WTC11 (cell line): Measurements from ENCODE around the gene VKORC1. TPM values are rescaled to one million over a fixed set of nuclear protein-coding genes. Genes with fewer than 3 reads are reported as not detected.

ENCODE experiments used
- ATAC-seq: fragments of 200-7000 bp; cut with Tn5 transposase; 2 replicates; pipeline ENCODE4 v1.10.0; 2021; ENCODE audit warnings: mild to moderate bottlenecking, moderate library complexity
- CTCF ChIA-PET: fragments of 300-600 bp; sonication (Branson Sonifier 250); formaldehyde crosslinking; loops from one replicate; lab custom pipeline; 2021; ENCODE audit warnings: antibody characterized with exemption; lab: Charles Lee
- POLR2A ChIA-PET: fragments of 350-600 bp; sonication (Branson Sonifier 250); formaldehyde crosslinking; loops from one replicate; lab custom pipeline; 2021; ENCODE audit warnings: antibody characterized with exemption; lab: Charles Lee
- DNase-seq: peaks from one replicate; pipeline ENCODE4 v3.0.0; 2021; ENCODE audit warnings: low spot score
- H3K27ac Mint-ChIP-seq: 2 replicates; pipeline ENCODE4 v1.8.0; 2021; ENCODE audit warnings: mixed read lengths
- H3K27me3 Mint-ChIP-seq: 2 replicates; pipeline ENCODE4 v1.8.0; 2021; ENCODE audit warnings: low read depth, mild to moderate bottlenecking, moderate library complexity, mixed read lengths
- H3K36me3 Mint-ChIP-seq: 2 replicates; pipeline ENCODE4 v1.8.0; 2021; ENCODE audit warnings: mixed read lengths
- H3K4me1 Mint-ChIP-seq: 2 replicates; pipeline ENCODE4 v1.8.0; 2022; ENCODE audit warnings: mixed read lengths
- H3K4me3 Mint-ChIP-seq: 2 replicates; pipeline ENCODE4 v1.8.0; 2021; ENCODE audit warnings: mild to moderate bottlenecking, moderate library complexity, mixed read lengths
- H3K9me3 Mint-ChIP-seq: 2 replicates; pipeline ENCODE4 v1.8.0; 2021; ENCODE audit warnings: mixed read lengths
- ATF2 ChIP-seq: sonication (generic); formaldehyde crosslinking; IDR thresholded peaks from 2 replicates; pipeline ENCODE4 v1.8.1; 2022; ENCODE audit warnings: low read depth, missing genetic modification reagents, borderline replicate concordance
- CBFB ChIP-seq: sonication (generic); formaldehyde crosslinking; IDR thresholded peaks from 2 replicates; pipeline ENCODE4 v1.8.1; 2022; ENCODE audit warnings: mild to moderate bottlenecking, low read depth, missing genetic modification reagents
- CTCF ChIP-seq: fragments of 200-600 bp; IDR thresholded peaks from 2 replicates; pipeline ENCODE4 v1.8.0; 2022; ENCODE audit warnings: antibody characterized with exemption
- E2F1 ChIP-seq: sonication (generic); formaldehyde crosslinking; IDR thresholded peaks from 2 replicates; pipeline ENCODE4 v1.8.0; 2022; ENCODE audit warnings: mild to moderate bottlenecking, missing genetic modification reagents
- ESRRA ChIP-seq: sonication (generic); formaldehyde crosslinking; IDR thresholded peaks from 2 replicates; pipeline ENCODE4 v1.8.1; 2022; ENCODE audit warnings: mild to moderate bottlenecking, missing genetic modification reagents, borderline replicate concordance
- FOXP1 ChIP-seq: sonication (generic); formaldehyde crosslinking; IDR thresholded peaks from 2 replicates; pipeline ENCODE4 v1.8.0; 2022; ENCODE audit warnings: missing genetic modification reagents, mild to moderate bottlenecking, moderate library complexity, borderline replicate concordance
- HMGA2 ChIP-seq: fragments of 250-450 bp; sonication (Bioruptor Pico); IDR thresholded peaks from 2 replicates; pipeline ENCODE4 v1.4.0; 2021; ENCODE audit warnings: mild to moderate bottlenecking, moderate library complexity
- IRF2 ChIP-seq: sonication (generic); formaldehyde crosslinking; IDR thresholded peaks from 2 replicates; pipeline ENCODE4 v1.8.0; 2022; ENCODE audit warnings: low read depth, missing genetic modification reagents, borderline replicate concordance
- JAZF1 ChIP-seq: fragments of 250-450 bp; sonication (Bioruptor Pico); IDR thresholded peaks from 2 replicates; pipeline ENCODE4 v1.9.0; 2021; ENCODE audit warnings: moderate library complexity, mild to moderate bottlenecking, inconsistent platforms
- KAT7 ChIP-seq: sonication (generic); formaldehyde crosslinking; IDR thresholded peaks from 2 replicates; pipeline ENCODE4 v1.8.1; 2023; ENCODE audit warnings: missing genetic modification reagents, mild to moderate bottlenecking, borderline replicate concordance
- NR1H2 ChIP-seq: sonication (generic); formaldehyde crosslinking; IDR thresholded peaks from 2 replicates; pipeline ENCODE4 v1.9.0; 2021; ENCODE audit warnings: mild to moderate bottlenecking, moderate library complexity, missing genetic modification reagents
- PRRX2 ChIP-seq: fragments of 250-450 bp; sonication (Bioruptor Pico); IDR thresholded peaks from 2 replicates; pipeline ENCODE4 v1.8.0; 2021; ENCODE audit warnings: mild to moderate bottlenecking
- RORB ChIP-seq: fragments of 250-450 bp; sonication (Bioruptor Pico); IDR thresholded peaks from 2 replicates; pipeline ENCODE4 v1.9.0; 2021; ENCODE audit warnings: mild to moderate bottlenecking
- SOX15 ChIP-seq: fragments of 250-450 bp; sonication (Bioruptor Pico); IDR thresholded peaks from 2 replicates; pipeline ENCODE4 v1.9.0; 2021; ENCODE audit warnings: mild to moderate bottlenecking
- TEAD4 ChIP-seq: sonication (generic); formaldehyde crosslinking; IDR thresholded peaks from 2 replicates; pipeline ENCODE4 v1.8.0; 2022; ENCODE audit warnings: mild to moderate bottlenecking, missing genetic modification reagents
- TP53 ChIP-seq: sonication (generic); formaldehyde crosslinking; IDR thresholded peaks from 2 replicates; pipeline ENCODE4 v1.8.1; 2023; ENCODE audit warnings: mild to moderate bottlenecking, missing genetic modification reagents
- ZMAT4 ChIP-seq: fragments of 250-450 bp; sonication (Bioruptor Pico); IDR thresholded peaks from 2 replicates; pipeline ENCODE4 v1.9.0; 2021; ENCODE audit warnings: mild to moderate bottlenecking
- ZNF219 ChIP-seq: sonication (generic); formaldehyde crosslinking; IDR thresholded peaks from 2 replicates; pipeline ENCODE4 v1.8.0; 2023; ENCODE audit warnings: missing genetic modification reagents, mild to moderate bottlenecking, borderline replicate concordance
- ZNF281 ChIP-seq: sonication (generic); formaldehyde crosslinking; IDR thresholded peaks from 2 replicates; pipeline ENCODE4 v1.8.0; 2023; ENCODE audit warnings: mild to moderate bottlenecking, missing genetic modification reagents
- ZNF671 ChIP-seq: fragments of 250-450 bp; sonication (Bioruptor Pico); IDR thresholded peaks from 2 replicates; pipeline ENCODE4 v1.8.0; 2021; ENCODE audit warnings: mild to moderate bottlenecking
- total RNA-seq: library from RNA; stranded (reverse); gene quantifications from 3 replicates; pipeline ENCODE4 v1.2.3, GENCODE V29; 2021
- TF ChIP-seq, protein P1 (sequence below): fragments of 250-450 bp; sonication (Bioruptor Pico); IDR thresholded peaks from 2 replicates; pipeline ENCODE4 v1.9.0; 2021; ENCODE audit warnings: mild to moderate bottlenecking, borderline replicate concordance

VKORC1 gene
- total RNA-seq, 1 experiment from 2014 or later: 85.7 TPM

DNA sequence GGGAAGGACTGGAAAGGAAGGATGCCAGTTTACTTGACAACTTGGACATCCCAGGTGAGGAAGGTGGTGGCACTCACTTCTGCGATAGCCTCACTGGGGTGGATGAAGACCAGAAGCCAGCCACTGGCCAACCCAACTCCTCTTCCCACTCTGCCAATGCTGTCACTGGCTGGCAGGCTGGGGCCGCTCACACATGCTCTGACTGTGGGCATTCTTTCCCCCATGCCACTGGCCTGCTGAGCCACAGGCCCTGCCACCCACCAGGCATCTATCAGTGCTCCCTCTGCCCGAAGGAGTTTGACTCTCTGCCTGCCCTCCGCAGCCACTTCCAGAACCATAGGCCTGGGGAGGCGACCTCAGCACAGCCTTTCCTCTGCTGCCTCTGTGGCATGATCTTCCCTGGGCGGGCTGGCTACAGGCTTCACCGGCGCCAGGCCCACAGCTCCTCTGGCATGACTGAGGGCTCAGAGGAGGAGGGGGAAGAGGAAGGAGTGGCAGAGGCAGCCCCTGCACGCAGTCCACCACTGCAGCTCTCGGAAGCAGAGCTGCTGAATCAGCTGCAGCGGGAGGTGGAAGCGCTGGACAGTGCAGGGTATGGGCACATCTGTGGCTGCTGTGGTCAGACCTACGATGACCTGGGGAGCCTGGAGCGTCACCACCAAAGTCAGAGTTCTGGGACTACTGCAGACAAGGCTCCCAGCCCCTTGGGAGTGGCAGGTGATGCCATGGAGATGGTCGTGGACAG is 15.8 kb downstream of the VKORC1 start (continued):
- TF ChIP-seq, protein P1, sequence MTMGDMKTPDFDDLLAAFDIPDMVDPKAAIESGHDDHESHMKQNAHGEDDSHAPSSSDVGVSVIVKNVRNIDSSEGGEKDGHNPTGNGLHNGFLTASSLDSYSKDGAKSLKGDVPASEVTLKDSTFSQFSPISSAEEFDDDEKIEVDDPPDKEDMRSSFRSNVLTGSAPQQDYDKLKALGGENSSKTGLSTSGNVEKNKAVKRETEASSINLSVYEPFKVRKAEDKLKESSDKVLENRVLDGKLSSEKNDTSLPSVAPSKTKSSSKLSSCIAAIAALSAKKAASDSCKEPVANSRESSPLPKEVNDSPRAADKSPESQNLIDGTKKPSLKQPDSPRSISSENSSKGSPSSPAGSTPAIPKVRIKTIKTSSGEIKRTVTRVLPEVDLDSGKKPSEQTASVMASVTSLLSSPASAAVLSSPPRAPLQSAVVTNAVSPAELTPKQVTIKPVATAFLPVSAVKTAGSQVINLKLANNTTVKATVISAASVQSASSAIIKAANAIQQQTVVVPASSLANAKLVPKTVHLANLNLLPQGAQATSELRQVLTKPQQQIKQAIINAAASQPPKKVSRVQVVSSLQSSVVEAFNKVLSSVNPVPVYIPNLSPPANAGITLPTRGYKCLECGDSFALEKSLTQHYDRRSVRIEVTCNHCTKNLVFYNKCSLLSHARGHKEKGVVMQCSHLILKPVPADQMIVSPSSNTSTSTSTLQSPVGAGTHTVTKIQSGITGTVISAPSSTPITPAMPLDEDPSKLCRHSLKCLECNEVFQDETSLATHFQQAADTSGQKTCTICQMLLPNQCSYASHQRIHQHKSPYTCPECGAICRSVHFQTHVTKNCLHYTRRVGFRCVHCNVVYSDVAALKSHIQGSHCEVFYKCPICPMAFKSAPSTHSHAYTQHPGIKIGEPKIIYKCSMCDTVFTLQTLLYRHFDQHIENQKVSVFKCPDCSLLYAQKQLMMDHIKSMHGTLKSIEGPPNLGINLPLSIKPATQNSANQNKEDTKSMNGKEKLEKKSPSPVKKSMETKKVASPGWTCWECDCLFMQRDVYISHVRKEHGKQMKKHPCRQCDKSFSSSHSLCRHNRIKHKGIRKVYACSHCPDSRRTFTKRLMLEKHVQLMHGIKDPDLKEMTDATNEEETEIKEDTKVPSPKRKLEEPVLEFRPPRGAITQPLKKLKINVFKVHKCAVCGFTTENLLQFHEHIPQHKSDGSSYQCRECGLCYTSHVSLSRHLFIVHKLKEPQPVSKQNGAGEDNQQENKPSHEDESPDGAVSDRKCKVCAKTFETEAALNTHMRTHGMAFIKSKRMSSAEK (CRISPR knock-in tag): no peak
- TF ChIP-seq, all 79 proteins: peak for 0

DNA sequence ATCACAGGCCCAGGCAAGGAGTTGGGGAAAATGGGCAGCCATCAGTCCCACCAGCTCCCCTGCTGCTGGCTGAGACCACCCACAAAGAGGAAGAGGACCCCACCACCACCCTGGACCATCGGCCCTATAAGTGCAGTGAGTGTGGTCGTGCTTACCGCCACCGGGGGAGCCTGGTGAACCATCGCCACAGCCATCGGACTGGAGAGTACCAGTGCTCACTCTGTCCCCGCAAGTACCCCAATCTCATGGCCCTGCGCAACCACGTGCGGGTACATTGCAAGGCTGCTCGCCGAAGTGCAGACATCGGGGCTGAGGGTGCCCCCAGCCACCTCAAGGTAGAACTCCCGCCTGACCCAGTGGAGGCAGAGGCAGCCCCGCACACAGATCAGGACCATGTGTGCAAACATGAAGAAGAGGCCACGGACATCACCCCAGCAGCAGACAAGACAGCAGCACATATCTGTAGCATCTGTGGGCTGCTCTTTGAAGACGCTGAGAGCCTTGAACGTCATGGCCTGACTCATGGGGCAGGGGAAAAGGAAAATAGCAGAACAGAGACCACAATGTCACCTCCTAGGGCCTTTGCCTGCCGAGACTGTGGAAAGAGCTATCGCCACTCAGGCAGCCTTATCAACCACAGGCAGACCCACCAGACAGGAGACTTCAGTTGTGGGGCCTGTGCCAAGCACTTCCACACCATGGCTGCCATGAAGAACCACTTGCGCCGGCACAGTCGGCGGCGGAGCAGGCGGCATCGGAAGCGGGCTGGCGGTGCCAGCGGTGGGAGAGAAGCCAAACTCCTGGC is 16.8 kb downstream of the VKORC1 start:
- no peak for ATAC-seq
- no peak overlapping the region for H3K4me3 Mint-ChIP-seq
- peaks cover 7% of the 10 kb centered on the region for H3K4me1 Mint-ChIP-seq
- TF ChIP-seq NR1H2 (CRISPR knock-in tag) (no peak), ZNF671 (no peak), ZMAT4 (CRISPR knock-in tag) (no peak), RORB (no peak), ATF2 (no peak), FOXP1 (CRISPR knock-in tag) (no peak), CTCF (no peak), JAZF1 (CRISPR knock-in tag) (no peak), TEAD4 (no peak), SOX15 (CRISPR knock-in tag) (no peak), KAT7 (no peak), PRRX2 (CRISPR knock-in tag) (no peak), HMGA2 (CRISPR knock-in tag) (no peak), IRF2 (CRISPR knock-in tag) (no peak), CBFB (CRISPR knock-in tag) (no peak), TP53 (CRISPR knock-in tag) (no peak), ZNF219 (CRISPR knock-in tag) (no peak), E2F1 (CRISPR knock-in tag) (no peak), ZNF281 (CRISPR knock-in tag) (no peak), ESRRA (CRISPR knock-in tag) (no peak)
- H3K27ac Mint-ChIP-seq: no peak overlapping the region
- ChIA-PET CTCF (no interaction called here), POLR2A (interaction anchor here (0.6 kb wide), 1 partner anchor 77 kb away, joined by 3 read pairs; no protein-coding TSS in a partner anchor)
- peaks cover 30% of the 10 kb centered on the region for H3K36me3 Mint-ChIP-seq
- H3K27me3 Mint-ChIP-seq: no peaks in the 10 kb centered on the region
- H3K9me3 Mint-ChIP-seq: no peaks in the 10 kb centered on the region
- DNase-seq: no peak
